ENCODE data around the gene HOXC12. TPM values are rescaled to one million over a fixed set of nuclear protein-coding genes. Genes with fewer than 3 reads are reported as not detected.

Gene HOXC12
- polyA plus RNA-seq, 1 of the 3 experiments (the other 2 are of a cell fraction), result not detected

- DNase-seq, result no peak
- no peaks in the 10 kb centered on the region for H3K9me2 ChIP-seq
- no peaks in the 10 kb centered on the region; a peak in 1 of 4 replicates for H3K4me1 ChIP-seq (ENCODE audit: control insufficient read depth in 1 of 2, insufficient read depth in 2 of 2, low read depth in 1 of 2, low read length in 1 of 2)
- no peak overlapping the region for H3K4me2 ChIP-seq
- H3F3A ChIP-seq (replicated peaks; ENCODE audit: insufficient read depth), result no peaks in the 10 kb centered on the region
- H3K79me2 ChIP-seq (ENCODE audit: insufficient read depth), result no peaks in the 10 kb centered on the region
- no peak overlapping the region for H3K27ac ChIP-seq (ENCODE audit: low read depth in 2 of 2, low read length in 1 of 2)
- no peak for TF ChIP-seq GABPA (IDR thresholded peaks at IDR 0.05; ENCODE audit: low read depth)
- TF ChIP-seq TCF12 (IDR thresholded peaks at IDR 0.05), result no peak
- TF ChIP-seq POLR2AphosphoS5 (IDR thresholded peaks at IDR 0.05; ENCODE audit: low read depth, low read length), result no peak
- TF ChIP-seq, protein P1, sequence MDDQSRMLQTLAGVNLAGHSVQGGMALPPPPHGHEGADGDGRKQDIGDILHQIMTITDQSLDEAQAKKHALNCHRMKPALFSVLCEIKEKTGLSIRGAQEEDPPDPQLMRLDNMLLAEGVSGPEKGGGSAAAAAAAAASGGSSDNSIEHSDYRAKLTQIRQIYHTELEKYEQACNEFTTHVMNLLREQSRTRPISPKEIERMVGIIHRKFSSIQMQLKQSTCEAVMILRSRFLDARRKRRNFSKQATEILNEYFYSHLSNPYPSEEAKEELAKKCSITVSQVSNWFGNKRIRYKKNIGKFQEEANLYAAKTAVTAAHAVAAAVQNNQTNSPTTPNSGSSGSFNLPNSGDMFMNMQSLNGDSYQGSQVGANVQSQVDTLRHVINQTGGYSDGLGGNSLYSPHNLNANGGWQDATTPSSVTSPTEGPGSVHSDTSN (IDR thresholded peaks at IDR 0.05), result no peak
- no peak for TF ChIP-seq RXRA (IDR thresholded peaks at IDR 0.05; ENCODE audit: borderline replicate concordance, low read depth)
- TF ChIP-seq REST (IDR thresholded peaks at IDR 0.05; ENCODE audit: low read depth, low read length), result no peak
- no peak for TF ChIP-seq RFX5 (IDR thresholded peaks at IDR 0.05; ENCODE audit: low read length)
- TF ChIP-seq FOSL2 (IDR thresholded peaks at IDR 0.05; ENCODE audit: borderline replicate concordance, low read depth), result no peak
- TF ChIP-seq TAF1 (IDR thresholded peaks at IDR 0.05; ENCODE audit: borderline replicate concordance, low read depth, low read length), result no peak
- TF ChIP-seq RCOR1 (IDR thresholded peaks at IDR 0.05; ENCODE audit: low read length), result no peak
- no peak for TF ChIP-seq JUND (IDR thresholded peaks at IDR 0.05)
- no peak for TF ChIP-seq YY1 (IDR thresholded peaks at IDR 0.05; ENCODE audit: low read depth)
- TF ChIP-seq SIN3A (IDR thresholded peaks at IDR 0.05; ENCODE audit: borderline replicate concordance, low read depth, low read length), result no peak
- TF ChIP-seq ZBTB33 (IDR thresholded peaks at IDR 0.05; ENCODE audit: borderline replicate concordance, low read depth), result no peak
- TF ChIP-seq MXI1 (IDR thresholded peaks at IDR 0.05; ENCODE audit: low read depth, low read length), result no peak
- no peak for TF ChIP-seq TEAD4 (IDR thresholded peaks at IDR 0.05; ENCODE audit: borderline replicate concordance, insufficient read depth)
- no peak for TF ChIP-seq CHD2 (IDR thresholded peaks at IDR 0.05; ENCODE audit: low read length, partially characterized antibody)
- TF ChIP-seq, protein P2, sequence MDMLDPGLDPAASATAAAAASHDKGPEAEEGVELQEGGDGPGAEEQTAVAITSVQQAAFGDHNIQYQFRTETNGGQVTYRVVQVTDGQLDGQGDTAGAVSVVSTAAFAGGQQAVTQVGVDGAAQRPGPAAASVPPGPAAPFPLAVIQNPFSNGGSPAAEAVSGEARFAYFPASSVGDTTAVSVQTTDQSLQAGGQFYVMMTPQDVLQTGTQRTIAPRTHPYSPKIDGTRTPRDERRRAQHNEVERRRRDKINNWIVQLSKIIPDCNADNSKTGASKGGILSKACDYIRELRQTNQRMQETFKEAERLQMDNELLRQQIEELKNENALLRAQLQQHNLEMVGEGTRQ (IDR thresholded peaks at IDR 0.05; ENCODE audit: borderline replicate concordance, low read depth, low read length), result no peak
- TF ChIP-seq NFIC (IDR thresholded peaks at IDR 0.05; ENCODE audit: borderline replicate concordance), result no peak
- TF ChIP-seq MAX (IDR thresholded peaks at IDR 0.05; ENCODE audit: low read depth), result no peak
- H3K4me3 ChIP-seq (ENCODE audit: low read depth in 2 of 2, low read length in 1 of 2), result no peak overlapping the region
- ChIA-PET CTCF (interaction anchor here (0.7 to 2.6 kb wide), 10 partner anchors 11 to 1829 kb away, joined by 3 to 11 read pairs (median 4); partner anchors contain the start of gene HOXC10), POLR2A (no interaction called here)
- H4K20me1 ChIP-seq (ENCODE audit: insufficient read depth), result peaks cover 13% of the 10 kb centered on the region; the same call in 1 of the 2 replicates
- H3K36me3 ChIP-seq (replicated peaks in 1 of 2; ENCODE audit: control insufficient read depth in 1 of 2, insufficient read depth in 2 of 2, low read length in 1 of 2), result no peaks in the 10 kb centered on the region
- H3K27me3 ChIP-seq (ENCODE audit: insufficient read depth), result peaks cover 99% of the 10 kb centered on the region
- H2AFZ ChIP-seq (ENCODE audit: low read depth), result no peak overlapping the region
- 25% methylated on average over 29 of the region's 34 CpGs for WGBS (ENCODE audit: low lambda C conversion rate)
- no peaks in the 10 kb centered on the region for H3K9me3 ChIP-seq
- no peak overlapping the region for H3K9ac ChIP-seq
These were observed 3.7 kb upstream of the HOXC12 start for GRCh38 chr12:53950789-53951576.
